ENCODE results near the gene SLC35D2.

DNA sequence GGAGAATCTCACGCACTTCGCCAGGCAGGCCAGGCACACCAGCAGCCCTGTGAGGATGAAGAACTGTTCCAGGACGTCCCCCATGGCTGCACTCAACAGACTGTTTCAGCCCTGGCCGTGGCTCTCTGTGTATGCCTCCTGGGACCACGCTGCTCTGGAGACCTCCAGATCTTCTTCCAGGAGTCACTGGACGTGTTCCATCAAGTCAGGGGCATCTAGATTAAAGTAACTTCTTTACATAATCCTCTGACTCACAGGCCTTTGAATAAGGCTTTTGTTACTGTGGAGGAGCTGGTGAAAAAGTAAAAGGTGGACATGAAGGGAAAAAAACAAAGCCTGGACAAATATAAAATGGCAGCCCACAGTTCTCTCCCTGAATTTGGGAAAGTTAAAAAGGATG lies 81.5 kb downstream of the SLC35D2 start, which contains the start of gene HSD17B3:
- TF ChIP-seq POLR2AphosphoS5 (IDR thresholded peaks at IDR 0.05; ENCODE audit: low read depth, low read length), result no peak
- TF ChIP-seq FOXP2 (optimal IDR thresholded peaks at IDR 0.05; ENCODE audit: borderline replicate concordance, extremely low read depth, extremely low read length, insufficient read depth), result no peak
- no peak for TF ChIP-seq SIN3A (IDR thresholded peaks at IDR 0.05; ENCODE audit: borderline replicate concordance, insufficient read depth, low read length)
- no peak for TF ChIP-seq TAF1 (IDR thresholded peaks at IDR 0.05; ENCODE audit: borderline replicate concordance, insufficient read depth, low read length)
- TF ChIP-seq, protein P1, sequence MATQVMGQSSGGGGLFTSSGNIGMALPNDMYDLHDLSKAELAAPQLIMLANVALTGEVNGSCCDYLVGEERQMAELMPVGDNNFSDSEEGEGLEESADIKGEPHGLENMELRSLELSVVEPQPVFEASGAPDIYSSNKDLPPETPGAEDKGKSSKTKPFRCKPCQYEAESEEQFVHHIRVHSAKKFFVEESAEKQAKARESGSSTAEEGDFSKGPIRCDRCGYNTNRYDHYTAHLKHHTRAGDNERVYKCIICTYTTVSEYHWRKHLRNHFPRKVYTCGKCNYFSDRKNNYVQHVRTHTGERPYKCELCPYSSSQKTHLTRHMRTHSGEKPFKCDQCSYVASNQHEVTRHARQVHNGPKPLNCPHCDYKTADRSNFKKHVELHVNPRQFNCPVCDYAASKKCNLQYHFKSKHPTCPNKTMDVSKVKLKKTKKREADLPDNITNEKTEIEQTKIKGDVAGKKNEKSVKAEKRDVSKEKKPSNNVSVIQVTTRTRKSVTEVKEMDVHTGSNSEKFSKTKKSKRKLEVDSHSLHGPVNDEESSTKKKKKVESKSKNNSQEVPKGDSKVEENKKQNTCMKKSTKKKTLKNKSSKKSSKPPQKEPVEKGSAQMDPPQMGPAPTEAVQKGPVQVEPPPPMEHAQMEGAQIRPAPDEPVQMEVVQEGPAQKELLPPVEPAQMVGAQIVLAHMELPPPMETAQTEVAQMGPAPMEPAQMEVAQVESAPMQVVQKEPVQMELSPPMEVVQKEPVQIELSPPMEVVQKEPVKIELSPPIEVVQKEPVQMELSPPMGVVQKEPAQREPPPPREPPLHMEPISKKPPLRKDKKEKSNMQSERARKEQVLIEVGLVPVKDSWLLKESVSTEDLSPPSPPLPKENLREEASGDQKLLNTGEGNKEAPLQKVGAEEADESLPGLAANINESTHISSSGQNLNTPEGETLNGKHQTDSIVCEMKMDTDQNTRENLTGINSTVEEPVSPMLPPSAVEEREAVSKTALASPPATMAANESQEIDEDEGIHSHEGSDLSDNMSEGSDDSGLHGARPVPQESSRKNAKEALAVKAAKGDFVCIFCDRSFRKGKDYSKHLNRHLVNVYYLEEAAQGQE (IDR thresholded peaks at IDR 0.05; ENCODE audit: insufficient read depth in 1 of 2, low read depth in 2 of 2, low read length in 2 of 2), result no peak

All from PFSK-1 (cell line).